HG03108 (cell line): ENCODE measurements around the gene SLC39A11.
"Not testable (repeated sequence)": the region's sequence is repeated elsewhere in the genome, so short reads cannot be mapped to it uniquely, and the experiment has no call there.

Source experiments
- ATAC-seq: cut with Tn5 transposase; IDR thresholded peaks from one replicate; pipeline ENCODE4 v1.9.1; 2021; ENCODE audit warnings: moderate library complexity; ENCODE audit not compliant: unreplicated experiment

Gene SLC39A11

GRCh38 chr17:72846399-72846798, 246.1 kb downstream of the SLC39A11 start:
- no peak for ATAC-seq

GRCh38 chr17:72843591-72843990, 248.9 kb downstream of the SLC39A11 start:
- no peak for ATAC-seq

DNA sequence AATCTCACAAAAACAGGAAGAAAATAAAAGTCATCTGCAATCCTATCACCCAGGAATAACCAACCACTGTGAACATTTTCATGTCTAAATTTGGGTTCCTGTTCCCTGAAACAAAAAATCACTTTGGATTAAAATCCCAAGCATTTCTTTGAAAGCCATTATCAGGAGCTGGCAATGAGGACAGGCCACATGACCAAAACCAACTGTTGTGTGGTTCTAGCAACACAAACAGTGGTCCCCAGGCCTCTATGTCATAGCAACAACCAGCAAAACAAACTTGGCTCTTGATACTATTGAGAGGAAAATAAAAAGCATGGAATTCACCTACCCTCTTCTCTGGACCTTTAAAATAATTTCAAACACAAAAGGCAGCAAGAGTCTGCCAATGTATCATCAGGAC, 252.5 kb downstream of the SLC39A11 start:
- ATAC-seq = no peak

- ATAC-seq = no peak
Measured at GRCh38 chr17:72839131-72839725, 253.3 kb downstream of the SLC39A11 start.

- no peak for ATAC-seq
Measured at GRCh38 chr17:72838581-72838980, 253.9 kb downstream of the SLC39A11 start.

- no peak for ATAC-seq
Measured at GRCh38 chr17:72838068-72838467, 254.4 kb downstream of the SLC39A11 start.

DNA sequence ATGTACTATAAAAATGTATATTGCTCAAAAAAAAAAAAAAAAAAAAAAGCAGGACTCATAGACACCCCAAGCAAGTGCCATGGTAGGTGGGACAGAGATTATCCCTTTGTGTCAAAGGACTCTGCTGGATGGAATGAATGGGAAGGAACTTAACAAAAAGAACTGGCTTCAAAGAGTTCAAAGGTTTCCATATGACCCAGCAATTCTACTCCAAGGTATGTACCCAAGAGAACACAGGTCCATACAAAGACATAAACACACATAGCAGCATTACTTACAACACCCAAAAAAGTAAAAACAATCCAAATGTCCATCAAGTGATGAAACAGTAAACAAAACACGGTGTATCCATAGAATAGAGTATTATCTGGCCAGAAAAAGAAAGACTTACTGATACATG, 255.2 kb downstream of the SLC39A11 start:
- ATAC-seq = no peak

- no peak for ATAC-seq
Measured at GRCh38 chr17:72833128-72833765, 259.2 kb downstream of the SLC39A11 start.

DNA sequence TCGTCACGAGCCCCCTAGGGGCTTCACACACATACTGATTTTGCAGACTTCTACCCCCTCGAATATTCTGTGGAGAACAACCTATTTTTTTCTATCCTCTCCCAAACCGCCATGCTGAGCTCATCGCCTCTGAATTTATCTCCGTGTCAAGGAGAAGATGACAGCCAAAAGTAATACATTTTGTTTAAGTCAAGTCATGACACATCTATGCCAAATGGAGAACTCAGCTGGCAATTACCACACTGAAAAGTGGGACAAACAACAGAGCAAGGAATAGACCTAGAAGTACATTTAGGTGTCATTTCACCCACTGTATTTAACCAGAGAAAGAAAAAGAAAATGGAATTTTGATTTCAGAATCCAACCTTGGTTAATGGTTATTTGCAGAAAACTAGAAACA, 260.2 kb downstream of the SLC39A11 start:
- ATAC-seq = no peak

DNA sequence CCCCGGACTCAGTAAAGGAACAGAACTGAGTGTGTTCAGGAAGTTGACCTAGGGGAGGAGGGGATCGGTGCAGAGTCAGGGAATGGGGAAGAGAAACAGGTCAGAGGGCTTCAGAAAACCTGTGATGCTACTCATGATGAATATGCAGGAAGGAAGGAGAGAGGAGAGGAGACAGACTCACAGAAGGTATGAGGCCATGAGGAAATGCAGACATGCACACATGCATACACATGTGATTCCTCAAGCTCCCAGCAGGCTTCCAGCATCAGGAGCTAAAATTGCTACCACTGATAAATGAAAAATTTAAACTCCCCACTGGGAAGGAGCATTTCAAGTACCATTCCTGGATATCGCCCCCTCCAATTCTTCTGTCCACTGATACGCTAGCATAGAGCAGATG, 262.6 kb downstream of the SLC39A11 start:
- no peak for ATAC-seq

- no peak for ATAC-seq
Measured at GRCh38 chr17:72826602-72827001, 265.9 kb downstream of the SLC39A11 start.

DNA sequence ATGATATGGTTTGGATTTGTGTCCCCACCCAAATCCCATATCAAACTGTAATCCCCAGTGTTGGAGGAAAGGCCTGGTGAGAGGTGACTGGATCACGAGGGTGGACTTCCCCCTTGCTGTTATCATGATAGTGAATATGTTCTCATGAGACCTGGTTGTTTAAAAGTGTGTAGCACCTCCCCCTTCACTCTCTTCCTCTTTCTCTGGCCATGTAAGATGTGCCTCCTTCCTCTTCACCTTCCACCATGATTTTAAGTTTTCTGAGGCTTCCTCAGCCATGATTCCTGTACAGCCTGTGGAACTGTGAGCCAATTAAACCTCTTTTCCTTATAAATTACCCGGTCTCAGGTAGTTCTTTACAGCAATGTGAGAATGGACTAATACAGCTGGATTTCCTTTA, 266.4 kb downstream of the SLC39A11 start:
- not testable (repeated sequence) for ATAC-seq

- ATAC-seq = no peak
Measured at GRCh38 chr17:72825218-72825617, 267.3 kb downstream of the SLC39A11 start.

- not testable (repeated sequence) for ATAC-seq
Measured at GRCh38 chr17:72824267-72824666, 268.2 kb downstream of the SLC39A11 start.

GRCh38 chr17:72822358-72823023, 270.0 kb downstream of the SLC39A11 start:
- no peak for ATAC-seq

GRCh38 chr17:72816406-72816805, 276.1 kb downstream of the SLC39A11 start:
- no peak for ATAC-seq

DNA sequence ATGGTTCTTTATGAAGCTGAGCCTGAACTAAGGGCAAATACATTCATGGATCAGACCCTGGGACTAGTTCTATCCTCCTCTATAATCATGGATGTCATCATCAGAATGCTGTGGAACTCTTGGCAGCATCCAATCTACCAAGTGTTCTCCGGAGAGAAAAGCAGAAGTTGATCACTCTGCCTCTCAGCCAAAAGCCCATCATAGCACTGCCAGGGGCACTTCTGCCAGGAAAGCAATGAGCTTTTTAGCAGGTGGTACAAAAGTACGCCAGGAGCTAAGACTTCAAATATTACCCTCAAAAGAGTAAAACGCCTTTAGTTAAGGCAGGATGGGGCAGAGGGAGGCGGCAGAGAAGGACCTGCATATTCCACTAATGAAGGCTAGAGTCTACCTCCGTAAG, 279.0 kb downstream of the SLC39A11 start:
- no peak for ATAC-seq

GRCh38 chr17:72812823-72813222, 279.7 kb downstream of the SLC39A11 start:
- ATAC-seq = no peak

GRCh38 chr17:72811976-72812687, 280.4 kb downstream of the SLC39A11 start:
- ATAC-seq = no peak

DNA sequence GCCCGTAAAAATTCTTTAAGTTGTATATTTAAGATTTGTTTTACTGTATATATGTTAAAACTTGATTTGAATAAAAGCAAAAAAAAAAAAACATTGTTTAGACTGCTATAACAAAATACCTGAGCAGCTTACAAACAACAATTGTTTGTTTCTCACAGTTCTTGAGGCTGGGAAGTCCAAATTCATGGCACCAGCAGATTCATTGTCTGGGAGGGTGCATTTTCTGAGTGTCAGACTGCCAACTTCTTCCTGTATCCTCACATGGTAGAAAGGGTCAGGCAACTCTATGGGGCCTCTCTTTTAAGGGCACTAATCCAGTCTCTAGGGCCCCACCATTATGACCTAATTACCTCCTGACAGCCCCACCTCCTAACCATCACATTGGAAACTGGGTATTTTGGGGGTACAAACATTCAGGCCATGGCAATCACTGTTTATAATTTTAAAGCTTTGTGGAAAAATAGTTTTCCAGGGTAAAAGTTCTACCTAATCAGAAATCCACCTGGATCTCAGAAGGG, 281.4 kb downstream of the SLC39A11 start:
- no peak for ATAC-seq

GRCh38 chr17:72806011-72806410, 286.5 kb downstream of the SLC39A11 start:
- ATAC-seq = no peak
